PFSK-1 (cell line): Measurements from ENCODE around the gene BMP2K.

Experiments used
- FOXP2 ChIP-seq: optimal IDR thresholded peaks from 2 replicates; pipeline ENCODE3; 2011; ENCODE audit warnings: borderline replicate concordance, control low read depth, inconsistent platforms; ENCODE audit not compliant: insufficient read depth; ENCODE audit errors: extremely low read length, extremely low read depth
- POLR2AphosphoS5 ChIP-seq: IDR thresholded peaks from 2 replicates; pipeline ENCODE4 v1.6.1; 2012; ENCODE audit warnings: low read depth, mild to moderate bottlenecking, control low read depth, low read length, moderate library complexity
- REST ChIP-seq, 2 experiments: IDR thresholded peaks; 2 replicates each; pipeline versions ENCODE4 v1.6.1 to v1.8.0; 2011 to 2012; ENCODE audit warnings: low read depth in 2 of 2, low read length in 2 of 2, control low read depth in 1 of 2, inconsistent platforms in 1 of 2, mild to moderate bottlenecking in 1 of 2, moderate library complexity in 1 of 2; ENCODE audit not compliant: insufficient read depth in 1 of 2
- SIN3A ChIP-seq: IDR thresholded peaks from 2 replicates; pipeline ENCODE4 v1.6.1; 2012; ENCODE audit warnings: mild to moderate bottlenecking, low read length, moderate library complexity, borderline replicate concordance; ENCODE audit not compliant: insufficient read depth
- TAF1 ChIP-seq: IDR thresholded peaks from 2 replicates; pipeline ENCODE4 v1.6.1; 2012; ENCODE audit warnings: low read length, control low read depth, borderline replicate concordance; ENCODE audit not compliant: insufficient read depth

BMP2K gene

GRCh38 chr4:78876568-78877320 lies 100.6 kb downstream of the BMP2K start:
- no peak for TF ChIP-seq POLR2AphosphoS5
- TF ChIP-seq FOXP2, result no peak
- no peak for TF ChIP-seq REST (IDR thresholded peaks at IDR 0.05; ENCODE audit: insufficient read depth in 1 of 2, low read depth in 2 of 2, low read length in 2 of 2)
- no peak for TF ChIP-seq SIN3A
- TF ChIP-seq TAF1, result no peak

- TF ChIP-seq TAF1, result no peak
- TF ChIP-seq POLR2AphosphoS5, result no peak
- TF ChIP-seq REST (IDR thresholded peaks at IDR 0.05; ENCODE audit: insufficient read depth in 1 of 2, low read depth in 2 of 2, low read length in 2 of 2), result no peak
- TF ChIP-seq FOXP2, result no peak
- no peak for TF ChIP-seq SIN3A
Observed at GRCh38 chr4:78878031-78878430, 101.9 kb downstream of the BMP2K start.

GRCh38 chr4:78880874-78881492 lies 104.8 kb downstream of the BMP2K start:
- no peak for TF ChIP-seq SIN3A
- TF ChIP-seq FOXP2, result no peak
- TF ChIP-seq TAF1, result no peak
- no peak for TF ChIP-seq REST (IDR thresholded peaks at IDR 0.05; ENCODE audit: insufficient read depth in 1 of 2, low read depth in 2 of 2, low read length in 2 of 2)
- TF ChIP-seq POLR2AphosphoS5, result no peak

DNA sequence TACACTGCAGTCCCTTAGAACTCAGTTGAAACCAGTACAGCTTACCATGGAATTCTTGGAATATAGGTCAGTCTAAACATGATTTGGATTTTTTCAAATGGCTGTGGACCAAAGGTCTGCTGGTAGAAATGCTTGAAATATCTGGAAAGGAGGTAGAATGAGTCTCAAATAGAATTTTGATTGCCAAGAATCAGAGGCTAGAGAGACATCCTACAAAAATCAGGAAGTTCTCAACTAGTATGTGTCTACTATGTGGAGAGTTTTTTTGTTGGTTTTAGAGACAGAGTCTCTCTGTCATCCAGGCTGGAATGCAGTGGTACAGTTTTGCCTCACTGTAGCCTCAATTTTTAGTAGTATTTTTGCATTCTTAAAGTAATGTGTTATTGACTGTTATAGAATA lies 109.4 kb downstream of the BMP2K start:
- TF ChIP-seq POLR2AphosphoS5, result no peak
- no peak for TF ChIP-seq SIN3A
- no peak for TF ChIP-seq TAF1
- no peak for TF ChIP-seq REST (IDR thresholded peaks at IDR 0.05; ENCODE audit: insufficient read depth in 1 of 2, low read depth in 2 of 2, low read length in 2 of 2)
- no peak for TF ChIP-seq FOXP2
